Suprapubic skin (tissue), 4 donors: Measurements from ENCODE around the gene PLS1. TPM values are rescaled to one million over a fixed set of nuclear protein-coding genes. Genes with fewer than 3 reads are reported as not detected.
A peak's percentile ranks its signal among the peaks of the same experiment; 100 is the strongest.

Experiments used
- DNase-seq, 2 donors: peaks; one replicate each; pipeline ENCODE4 v3.0.0-alpha.2; 2019; ENCODE audit warnings: low spot score in 2 of 2
- H3K27ac ChIP-seq: fragments of 200-600 bp; sonication (generic); one replicate; pipeline ENCODE4 v1.5.1; 2019
- H3K27me3 ChIP-seq: fragments of 200-600 bp; sonication (generic); one replicate; pipeline ENCODE4 v1.5.1; 2019
- H3K36me3 ChIP-seq: fragments of 200-600 bp; sonication (generic); one replicate; pipeline ENCODE4 v1.5.1; 2019
- H3K4me1 ChIP-seq: fragments of 200-600 bp; sonication (generic); one replicate; pipeline ENCODE4 v1.5.1; 2019
- H3K4me3 ChIP-seq: fragments of 200-600 bp; sonication (generic); one replicate; pipeline ENCODE4 v1.5.1; 2019; ENCODE audit warnings: mild to moderate bottlenecking
- H3K9me3 ChIP-seq: fragments of 200-600 bp; sonication (generic); one replicate; pipeline ENCODE4 v1.5.1; 2019
- CTCF ChIP-seq, 2 donors: fragments of 200-600 bp in 1 of 2; fragments of 450-650 bp in 1 of 2; sonication (generic) in 1 of 2; IDR thresholded peaks; one replicate each; pipeline ENCODE4 v1.5.1; 2016 to 2019; ENCODE audit warnings: antibody characterized with exemption in 2 of 2, mild to moderate bottlenecking in 1 of 2, moderate library complexity in 1 of 2
- EP300 ChIP-seq: sonication (generic); formaldehyde crosslinking; IDR thresholded peaks from one replicate; pipeline ENCODE4 v1.6.1; 2017; ENCODE audit warnings: antibody characterized with exemption
- POLR2A ChIP-seq, 2 donors: fragments of 450-650 bp; IDR thresholded peaks; one replicate each; pipeline ENCODE4 v1.6.1; 2017; ENCODE audit warnings: antibody characterized with exemption in 2 of 2, mild to moderate bottlenecking in 2 of 2, moderate library complexity in 2 of 2
- POLR2AphosphoS5 ChIP-seq, 3 donors: sonication (generic); formaldehyde crosslinking; IDR thresholded peaks; one replicate each; pipeline ENCODE4 v1.6.1; 2017; ENCODE audit warnings: antibody characterized with exemption in 3 of 3
- WGBS: methylation state at CpG from one replicate; pipeline ENCODE4 v1.1.5; 2018; 5-methylcytosine and 5-hydroxymethylcytosine counted together
- total RNA-seq, 4 donors: library from RNA; depleted of rRNA; stranded (reverse); fragments of >200 nt; gene quantifications; one replicate each; pipeline ENCODE4 v1.1.0, GENCODE V29; 2016

The PLS1 gene
- total RNA-seq, 4 donors from 2014 or later, result 4.4 to 9.1 (median 7.5) TPM

GRCh38 chr3:142723968-142724681 lies 127.9 kb downstream of the PLS1 start, which contains the start of gene TRPC1:
TRPC1 (plus strand) TSS chr3:142724034; CDS start chr3:142724560, 526 bp downstream.
- H3K27me3 ChIP-seq, result no peaks in the 10 kb centered on the region
- peak within 1 kb of the TSS; percentile 96 for H3K27ac ChIP-seq
- DNase-seq, result peak; percentile 75 to 80
- peaks cover 14% of the 10 kb centered on the region for H3K4me1 ChIP-seq
- H3K36me3 ChIP-seq, result no peaks in the 10 kb centered on the region
- TF ChIP-seq EP300 (no peak), POLR2AphosphoS5 (IDR thresholded peaks at IDR 0.05) (peak in 1 of 3 donors; percentile 26), POLR2A (IDR thresholded peaks at IDR 0.05) (peak; percentile 46 to 70), CTCF (IDR thresholded peaks at IDR 0.05) (no peak)
- WGBS, result 0% methylated on average over 3 of the region's 73 CpGs
- peak within 1 kb of the TSS; percentile 75 for H3K4me3 ChIP-seq
- H3K9me3 ChIP-seq, result no peaks in the 10 kb centered on the region

- 4% methylated on average over 34 of the region's 35 CpGs for WGBS
- no peaks in the 10 kb centered on the region for H3K27me3 ChIP-seq
- H3K4me3 ChIP-seq, result peak overlapping the region; percentile 75
- no peaks in the 10 kb centered on the region for H3K36me3 ChIP-seq
- DNase-seq, result peak; percentile 63 to 78
- no peaks in the 10 kb centered on the region for H3K9me3 ChIP-seq
- H3K4me1 ChIP-seq, result peaks cover 14% of the 10 kb centered on the region
- peak overlapping the region; percentile 96 for H3K27ac ChIP-seq
- no peak for TF ChIP-seq CTCF (IDR thresholded peaks at IDR 0.05)
- no peak for TF ChIP-seq POLR2A (IDR thresholded peaks at IDR 0.05)
- no peak for TF ChIP-seq EP300
- TF ChIP-seq POLR2AphosphoS5 (IDR thresholded peaks at IDR 0.05), result no peak
Observed at GRCh38 chr3:142724682-142725356, 128.6 kb downstream of the PLS1 start.

DNA sequence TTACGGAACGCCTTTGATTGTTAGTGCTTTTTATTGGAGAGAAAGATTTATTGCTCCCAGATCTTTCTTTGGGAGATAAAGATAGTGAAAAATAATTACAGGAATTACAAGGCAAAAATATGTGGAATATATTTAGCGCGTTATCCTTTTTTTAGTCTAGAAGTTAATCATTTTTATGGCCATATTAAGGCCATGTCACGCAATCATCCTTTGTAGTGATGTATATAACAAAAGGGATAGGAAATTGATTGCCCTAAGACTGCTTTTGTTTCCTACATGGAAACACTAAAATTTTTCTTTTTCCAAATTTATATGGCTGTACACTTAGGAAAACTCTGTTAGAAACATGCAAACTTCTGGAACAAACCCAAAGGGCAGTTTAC lies 129.2 kb downstream of the PLS1 start:
- Histone ChIP-seq H3K27me3 (no peaks in the 10 kb centered on the region), H3K9me3 (no peaks in the 10 kb centered on the region), H3K4me1 (peaks cover 14% of the 10 kb centered on the region), H3K36me3 (no peaks in the 10 kb centered on the region), H3K4me3 (peak overlapping the region; percentile 75), H3K27ac (no peak overlapping the region)
- WGBS, result 29% methylated on average over 5 of the region's 5 CpGs
- DNase-seq, result no peak
- TF ChIP-seq EP300 (no peak), POLR2A (IDR thresholded peaks at IDR 0.05) (no peak), CTCF (IDR thresholded peaks at IDR 0.05) (no peak), POLR2AphosphoS5 (IDR thresholded peaks at IDR 0.05) (no peak)

DNA sequence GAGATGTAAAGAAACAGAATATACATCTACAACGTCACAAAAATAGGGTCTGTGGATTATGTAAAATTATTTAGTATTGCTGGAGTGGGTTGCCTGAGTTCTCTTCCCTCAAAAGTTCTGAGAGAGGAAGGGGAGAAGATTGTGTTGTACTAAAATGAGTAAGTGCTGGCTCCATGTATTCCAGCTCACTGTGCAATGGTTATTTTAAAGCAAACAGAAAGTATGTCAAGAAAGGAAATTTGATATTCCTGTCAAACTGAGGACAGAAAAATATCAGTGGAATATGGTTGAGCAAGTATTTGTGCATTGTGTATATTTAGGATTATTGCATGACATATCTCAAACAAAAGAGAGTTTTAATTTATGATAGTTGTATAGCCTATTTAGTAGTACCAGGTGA lies 129.8 kb downstream of the PLS1 start:
- DNase-seq, result no peak
- H3K9me3 ChIP-seq, result no peaks in the 10 kb centered on the region
- 67% methylated on average over 1 of the region's 1 CpG for WGBS
- H3K27ac ChIP-seq, result no peak overlapping the region
- H3K4me1 ChIP-seq, result peaks cover 14% of the 10 kb centered on the region
- H3K27me3 ChIP-seq, result no peaks in the 10 kb centered on the region
- H3K4me3 ChIP-seq, result no peak overlapping the region
- no peaks in the 10 kb centered on the region for H3K36me3 ChIP-seq
- TF ChIP-seq EP300 (no peak), POLR2AphosphoS5 (IDR thresholded peaks at IDR 0.05) (no peak), CTCF (IDR thresholded peaks at IDR 0.05) (no peak), POLR2A (IDR thresholded peaks at IDR 0.05) (no peak)

DNA sequence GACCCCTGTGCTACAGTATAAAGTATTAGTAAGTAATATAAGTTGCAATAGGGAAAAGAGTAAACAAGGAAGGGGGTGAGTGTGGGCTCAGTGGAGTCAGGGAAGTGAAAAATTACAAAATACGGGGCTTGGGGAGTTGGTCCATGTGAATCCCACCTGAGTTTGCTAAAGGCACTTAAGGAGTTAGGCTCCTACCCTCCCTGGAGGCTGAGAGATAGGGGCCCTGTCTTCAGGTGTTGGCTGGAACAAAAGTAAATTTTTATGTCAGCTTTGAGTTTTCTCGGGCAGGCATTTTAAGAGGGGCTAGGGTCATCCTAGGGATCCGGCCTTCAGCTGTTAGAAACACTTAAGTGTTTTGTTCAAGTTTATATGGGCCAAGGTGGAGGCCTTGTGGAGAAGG lies 135.9 kb downstream of the PLS1 start:
- H3K9me3 ChIP-seq, result no peaks in the 10 kb centered on the region
- TF ChIP-seq CTCF (IDR thresholded peaks at IDR 0.05) (no peak), POLR2A (IDR thresholded peaks at IDR 0.05) (no peak), EP300 (no peak), POLR2AphosphoS5 (IDR thresholded peaks at IDR 0.05) (no peak)
- no peaks in the 10 kb centered on the region for H3K27me3 ChIP-seq
- H3K4me1 ChIP-seq, result no peaks in the 10 kb centered on the region
- no peak overlapping the region for H3K27ac ChIP-seq
- no peaks in the 10 kb centered on the region for H3K36me3 ChIP-seq
- WGBS, result 91% methylated on average over 3 of the region's 3 CpGs
- DNase-seq, result no peak
- no peak overlapping the region for H3K4me3 ChIP-seq
